Measurements from ENCODE around the gene DNAH14.
"Not testable (repeated sequence)": the region's sequence is repeated elsewhere in the genome, so short reads cannot be mapped to it uniquely, and the experiment has no call there.

Gene DNAH14

DNA sequence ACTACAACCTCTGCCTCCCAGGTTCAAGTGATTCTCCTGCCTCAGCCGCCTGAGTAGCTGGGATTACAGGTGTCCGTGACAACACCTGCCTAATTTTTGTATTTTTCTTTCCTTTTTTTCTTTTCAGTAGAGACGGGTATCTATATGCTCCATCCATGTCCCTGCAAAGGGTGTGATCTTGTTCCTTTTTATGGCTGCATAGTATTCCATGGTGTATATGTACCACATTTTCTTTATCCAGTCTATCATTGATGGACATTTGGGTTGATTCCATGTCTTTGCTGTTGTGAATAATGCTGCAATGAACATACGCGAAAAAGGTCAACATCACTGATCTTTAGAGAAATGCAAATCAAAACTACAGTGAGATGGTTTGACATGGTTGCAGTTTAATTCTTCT is 62.1 kb downstream of the DNAH14 start:
- not testable (repeated sequence) for DNase-seq (ENCODE audit: low read depth in 2 of 3, low spot score in 2 of 3)

DNA sequence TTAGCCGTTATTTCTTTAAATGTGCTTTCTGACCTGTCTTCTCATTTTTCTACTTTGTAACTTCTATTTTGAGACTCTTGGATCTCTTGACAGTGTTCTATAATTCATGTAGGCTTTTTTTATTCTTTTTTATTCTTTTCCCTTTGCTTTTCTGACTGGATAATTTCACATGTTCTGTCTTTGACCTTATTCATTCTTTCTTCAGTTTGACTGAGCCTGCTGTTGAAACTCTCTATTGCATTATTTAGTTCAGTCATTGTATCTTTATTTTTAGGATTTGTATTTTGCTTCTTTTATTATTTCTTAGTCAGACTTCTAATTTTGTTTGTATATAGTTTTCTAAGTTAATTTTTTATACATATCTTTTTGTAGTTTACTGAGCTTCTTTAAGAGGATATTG is 66.1 kb downstream of the DNAH14 start:
- no peak for DNase-seq (ENCODE audit: low read depth in 2 of 3, low spot score in 2 of 3)

DNA sequence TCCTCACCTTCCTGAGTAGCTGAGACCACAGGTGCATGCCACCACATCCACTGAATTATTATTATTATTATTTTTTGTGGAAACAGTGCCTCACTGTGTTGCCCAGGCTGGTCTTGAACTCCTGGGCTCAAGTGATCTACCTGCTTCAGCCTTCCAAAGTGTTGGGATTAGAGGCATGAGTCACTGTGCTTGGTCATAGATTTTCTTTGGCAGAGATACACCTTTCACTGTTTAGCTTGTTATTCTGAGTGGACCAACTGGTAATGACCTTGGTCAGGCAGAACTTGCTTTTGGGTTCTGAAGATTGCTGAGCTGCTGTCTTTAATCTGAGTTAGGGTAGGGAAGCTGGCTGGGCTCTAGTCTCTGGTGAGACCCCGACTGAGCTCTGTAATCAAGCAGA is 66.8 kb downstream of the DNAH14 start:
- no peak for DNase-seq (ENCODE audit: low read depth in 2 of 3, low spot score in 2 of 3)

DNA sequence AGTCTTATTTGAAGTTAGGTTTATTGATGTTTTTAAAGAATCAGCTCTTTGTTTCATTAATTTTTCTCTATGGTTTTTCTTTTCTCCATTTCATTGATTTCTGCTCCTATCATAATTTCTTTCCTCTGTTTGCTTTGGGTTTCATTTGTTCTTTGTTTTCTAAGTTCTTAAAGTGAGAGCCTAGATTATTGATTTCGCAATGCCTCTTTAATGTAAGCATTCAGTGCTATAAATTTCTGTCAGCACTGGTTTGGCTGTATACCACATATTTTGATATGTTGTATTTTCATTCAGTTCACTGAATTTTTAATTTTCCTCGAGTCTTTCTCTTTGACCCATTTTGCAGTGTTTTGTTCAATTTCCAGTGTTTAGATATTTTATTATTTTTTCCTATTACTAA is 68.7 kb downstream of the DNAH14 start:
- DNase-seq (ENCODE audit: low read depth in 2 of 3, low spot score in 2 of 3): no peak

DNA sequence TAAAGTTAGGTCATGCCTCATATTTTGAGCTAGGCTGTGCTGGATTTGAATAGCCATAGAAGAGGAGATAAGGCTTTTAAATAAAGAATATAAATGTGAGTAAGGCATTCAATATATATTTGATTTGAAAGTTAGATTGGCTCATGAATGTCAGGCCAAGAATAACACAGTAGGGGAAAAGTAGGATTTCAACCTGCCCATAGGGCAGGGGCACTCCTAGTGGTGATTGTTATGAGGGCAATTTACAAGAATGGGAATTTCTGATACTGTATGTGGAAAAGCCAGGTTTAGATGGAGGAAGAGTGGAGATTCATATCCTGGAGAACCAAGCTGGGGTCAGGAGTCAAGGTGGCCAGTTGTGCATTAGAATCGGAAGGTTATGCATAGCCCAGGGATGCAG is 74.9 kb downstream of the DNAH14 start:
- no peak for DNase-seq (ENCODE audit: low read depth in 2 of 3, low spot score in 2 of 3)

DNA sequence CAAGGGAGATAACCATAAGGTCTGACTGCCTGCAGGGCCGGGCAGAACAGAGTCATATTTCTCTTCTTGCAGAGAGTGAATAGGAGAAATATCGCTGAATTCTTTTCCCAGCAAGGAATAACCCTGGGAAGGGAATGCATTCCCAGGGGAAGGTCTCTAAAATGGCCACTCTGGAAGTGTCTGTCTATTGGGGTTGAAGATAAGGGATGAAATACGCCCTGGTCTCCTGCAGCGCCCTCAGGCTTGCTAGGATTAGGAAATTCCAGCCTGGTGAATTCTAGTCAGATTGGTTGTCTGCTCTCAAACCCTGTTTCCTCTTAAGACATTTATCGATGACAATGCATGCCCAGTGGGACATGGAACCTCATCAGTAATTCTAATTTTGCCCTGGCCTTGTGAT is 76.9 kb downstream of the DNAH14 start:
- DNase-seq (ENCODE audit: low read depth in 2 of 3, low spot score in 2 of 3): not testable (repeated sequence)

DNA sequence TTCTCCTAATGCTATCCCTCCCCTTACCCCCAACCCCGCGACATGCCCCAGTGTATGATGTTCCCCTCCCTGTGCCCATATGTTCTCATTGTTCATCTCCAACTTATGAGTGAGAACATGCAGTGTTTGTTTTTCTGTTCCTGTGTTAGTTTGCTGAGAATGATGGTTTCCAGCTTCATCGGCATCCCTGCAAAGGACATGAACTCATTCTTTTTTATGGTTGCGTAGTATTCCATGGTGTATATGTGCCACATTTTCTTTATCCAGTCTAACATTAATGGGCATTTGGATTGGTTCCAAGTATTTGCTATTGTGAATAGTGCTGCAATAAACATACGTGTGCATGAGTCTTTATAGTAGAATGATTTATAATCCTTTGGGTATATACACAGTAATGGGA is 78.6 kb downstream of the DNAH14 start:
- not testable (repeated sequence) for DNase-seq (ENCODE audit: low read depth in 2 of 3, low spot score in 2 of 3)

DNA sequence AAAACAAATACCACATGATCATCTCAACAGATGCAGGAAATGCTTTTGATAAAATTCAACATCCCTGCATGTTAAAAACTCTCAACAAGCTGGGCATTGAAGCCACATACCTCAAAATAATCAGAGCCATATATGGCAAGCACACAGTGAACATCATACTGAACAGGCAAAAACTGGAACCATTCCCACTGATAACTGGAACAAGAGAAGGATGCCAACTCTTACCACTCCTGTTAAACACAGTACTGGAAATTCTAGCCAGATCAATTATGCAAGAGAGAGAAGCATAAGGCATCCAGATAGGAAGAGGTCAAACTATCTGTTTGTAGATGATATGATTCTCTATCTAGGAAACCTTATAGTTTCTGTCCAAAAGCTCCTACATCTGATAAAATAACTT is 91.6 kb downstream of the DNAH14 start:
- DNase-seq (ENCODE audit: low read depth in 2 of 3, low spot score in 2 of 3): no peak

DNA sequence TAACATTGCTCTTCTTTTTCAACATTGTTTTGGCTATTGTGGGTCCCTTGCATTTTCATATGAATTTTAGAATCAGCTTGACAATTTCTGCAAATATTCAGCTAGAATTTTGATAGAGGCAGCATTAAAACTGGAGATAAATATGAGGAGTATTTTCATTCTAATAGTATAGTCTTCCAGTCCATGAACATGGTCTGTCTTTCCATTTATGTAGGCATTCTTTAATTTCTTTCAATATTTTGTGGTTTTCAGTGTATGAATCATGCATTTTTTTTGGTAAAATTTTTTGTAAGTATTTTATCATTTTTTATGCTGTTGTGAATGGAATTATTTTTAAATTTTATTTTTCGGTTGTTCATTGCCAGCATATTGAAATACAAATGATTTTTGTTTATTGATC is 97.2 kb downstream of the DNAH14 start:
- DNase-seq (ENCODE audit: low read depth in 2 of 3, low spot score in 2 of 3): no peak

DNA sequence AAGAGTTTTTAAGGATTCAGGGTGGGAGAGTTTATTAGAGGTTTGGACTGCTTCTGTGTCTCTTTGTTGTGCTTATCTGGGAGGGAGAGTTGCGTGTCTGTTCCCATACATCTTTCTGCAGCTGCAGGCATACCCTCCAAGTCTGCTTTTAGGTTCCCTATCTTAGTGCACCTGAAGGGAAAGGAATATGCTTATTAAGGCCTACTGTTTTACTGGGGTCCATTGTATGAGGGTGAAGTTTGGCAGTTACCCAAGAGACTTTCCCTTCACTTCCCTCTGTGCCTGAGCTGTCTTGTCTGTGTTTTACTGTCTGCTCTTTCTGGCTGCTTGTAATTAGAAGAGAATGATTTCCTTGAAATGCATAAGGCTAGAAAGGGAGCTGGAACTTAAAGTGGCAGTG is 107.0 kb downstream of the DNAH14 start:
- not testable (repeated sequence) for DNase-seq (ENCODE audit: low read depth in 2 of 3, low spot score in 2 of 3)

DNA sequence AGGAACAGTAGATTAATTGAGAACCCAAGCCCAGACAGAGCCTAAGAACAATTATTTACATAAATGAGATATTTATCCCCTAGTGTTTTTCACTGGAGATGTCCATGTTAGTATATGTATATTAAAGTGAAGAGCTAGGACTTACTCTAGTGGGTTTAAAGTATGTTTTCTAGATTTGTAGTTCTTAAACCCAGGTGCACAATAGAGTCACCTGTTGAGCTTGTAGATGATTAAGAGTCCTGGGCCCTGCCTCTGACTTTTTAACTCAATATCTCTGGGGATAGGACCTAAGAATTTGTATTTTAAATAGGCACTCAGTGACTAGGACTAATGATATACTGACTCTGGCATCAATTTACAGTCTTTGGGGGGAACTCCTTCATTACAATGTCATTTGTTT is 112.8 kb downstream of the DNAH14 start:
- DNase-seq (ENCODE audit: low read depth in 2 of 3, low spot score in 2 of 3): no peak

DNA sequence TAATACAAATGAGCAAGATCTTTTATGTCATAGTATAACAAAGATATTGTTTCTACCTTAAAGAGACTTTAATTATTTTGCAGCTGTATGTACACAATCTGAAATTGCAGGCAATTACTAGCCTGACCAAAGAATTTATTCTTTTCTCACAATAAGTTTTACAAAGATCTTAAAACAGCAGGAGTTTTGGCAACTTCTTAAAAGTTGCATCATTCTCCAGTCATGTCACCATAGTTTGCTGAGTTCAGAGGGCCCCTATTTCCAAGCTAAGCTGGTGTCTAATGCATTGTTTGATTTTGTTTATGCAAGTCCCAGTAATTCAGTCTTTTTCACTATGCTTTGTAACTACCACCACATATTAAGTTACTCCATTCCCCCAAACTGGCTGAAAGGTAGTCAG is 114.8 kb downstream of the DNAH14 start:
- DNase-seq (ENCODE audit: low read depth in 2 of 3, low spot score in 2 of 3): no peak

DNA sequence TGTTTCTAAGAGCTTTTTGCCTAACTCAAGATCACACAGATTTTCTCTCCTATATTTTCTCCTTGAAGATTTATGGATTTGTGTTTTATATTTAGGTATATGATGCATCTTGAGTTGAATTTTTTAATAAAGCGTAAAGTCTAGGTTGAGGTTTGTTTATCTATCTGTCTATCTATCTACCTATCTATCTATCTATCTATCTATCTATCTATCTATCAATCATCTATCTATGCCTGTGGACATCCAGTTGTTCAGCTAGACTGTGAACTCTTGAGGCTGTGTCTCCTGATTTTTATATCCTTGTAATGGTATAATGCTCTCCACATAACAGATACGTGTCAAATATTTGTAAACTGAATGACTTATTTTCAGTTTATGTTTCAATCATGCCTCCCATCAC is 120.1 kb downstream of the DNAH14 start:
- DNase-seq (ENCODE audit: low read depth in 2 of 3, low spot score in 2 of 3): no peak

DNA sequence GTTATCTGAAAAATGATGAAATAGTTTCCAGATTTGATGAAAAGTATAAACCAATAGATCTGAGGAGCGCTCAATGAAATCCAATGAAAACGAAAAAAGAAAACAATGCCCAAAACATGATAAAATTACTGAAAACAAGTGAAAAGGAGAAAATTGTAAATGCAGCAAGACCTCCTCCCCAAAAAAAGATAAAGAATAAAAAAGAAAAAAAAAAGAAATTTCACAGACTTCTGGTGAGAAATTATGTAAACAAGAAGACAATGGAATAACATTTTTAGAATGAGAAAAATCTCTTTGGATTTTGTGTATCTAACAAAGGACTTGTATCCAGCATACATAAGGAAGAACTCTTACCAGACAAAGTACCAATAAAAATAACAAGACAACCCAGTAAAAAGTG is 134.2 kb downstream of the DNAH14 start:
- no peak for DNase-seq (ENCODE audit: low read depth in 2 of 3, low spot score in 2 of 3)

DNA sequence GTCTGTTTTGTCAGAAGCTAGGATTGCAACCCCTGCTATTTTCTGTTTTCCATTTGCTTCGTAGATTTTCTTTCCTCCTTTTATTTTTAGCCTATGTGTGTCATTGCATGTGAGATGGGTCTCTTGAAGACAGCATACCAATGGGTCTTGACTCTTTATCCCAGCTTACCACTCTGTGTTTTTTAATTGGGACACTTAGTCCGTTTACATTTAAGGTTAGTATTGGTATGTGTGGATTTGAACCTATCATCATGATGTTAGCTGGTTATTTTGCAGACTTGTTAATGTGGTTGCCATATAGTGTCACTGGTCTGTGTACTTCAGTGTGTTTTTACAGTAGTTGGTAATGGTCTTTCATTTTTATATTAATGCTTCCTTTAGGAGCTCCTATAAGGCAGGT is 141.5 kb downstream of the DNAH14 start:
- DNase-seq (ENCODE audit: low read depth in 2 of 3, low spot score in 2 of 3): no peak

DNA sequence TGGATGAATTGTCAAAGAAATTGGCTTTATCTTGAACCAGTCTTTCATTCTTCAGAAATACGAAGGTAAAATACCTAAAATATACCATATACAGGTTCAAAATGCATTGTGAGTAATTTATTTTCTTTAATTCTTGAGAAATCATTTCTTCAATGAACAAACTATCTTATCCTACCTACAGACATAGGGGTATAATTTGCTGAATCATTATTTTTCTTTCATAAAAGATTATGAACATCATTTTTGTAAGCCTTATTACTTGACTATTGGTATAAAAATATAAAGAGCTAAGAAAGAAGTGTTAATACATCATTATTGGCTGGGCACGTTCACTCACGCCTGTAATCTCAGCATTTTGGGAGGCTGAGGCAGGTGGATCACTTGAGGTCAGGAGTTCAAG is 167.7 kb downstream of the DNAH14 start:
- DNase-seq (ENCODE audit: low read depth in 2 of 3, low spot score in 2 of 3): no peak

DNA sequence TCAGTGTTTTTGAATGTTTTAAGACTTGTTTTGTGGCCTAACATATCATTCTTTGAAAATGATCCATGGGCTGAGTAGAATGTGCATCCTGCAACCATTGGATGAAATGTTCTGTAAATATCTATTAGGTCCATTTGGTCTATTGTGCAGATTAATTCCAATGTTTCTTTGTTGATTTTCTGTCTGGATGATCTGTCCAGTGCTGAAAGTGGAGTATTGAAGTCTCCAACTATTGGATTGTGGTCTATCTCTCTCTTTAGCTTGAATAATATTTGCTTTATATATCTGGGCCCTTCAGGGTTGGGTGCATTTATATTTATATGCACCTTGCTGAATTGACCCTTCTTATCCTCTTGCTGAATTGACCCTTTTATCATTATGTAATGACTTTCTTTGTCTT is 181.5 kb downstream of the DNAH14 start:
- no peak for DNase-seq (ENCODE audit: low read depth in 2 of 3, low spot score in 2 of 3)

DNA sequence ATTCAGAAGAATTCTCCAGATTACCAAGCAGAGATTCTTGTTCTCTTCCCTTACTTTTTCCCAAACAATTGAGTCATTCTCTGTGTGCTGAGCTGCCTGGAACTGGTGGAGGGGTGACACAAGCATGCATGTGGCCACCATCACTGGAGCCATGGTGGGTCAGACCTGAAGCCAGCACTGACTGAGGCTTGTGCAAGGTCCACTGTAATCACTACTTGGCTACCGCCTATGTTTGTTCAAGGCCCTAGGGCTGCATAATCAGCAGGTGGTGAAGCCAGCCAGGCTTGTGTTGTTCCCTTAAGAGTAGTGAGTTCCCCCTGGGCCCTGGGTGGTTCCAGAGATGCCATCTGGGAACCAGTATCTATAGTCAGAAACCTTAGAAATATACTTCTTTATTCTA is 183.8 kb downstream of the DNAH14 start:
- DNase-seq (ENCODE audit: low read depth in 2 of 3, low spot score in 2 of 3): no peak

DNA sequence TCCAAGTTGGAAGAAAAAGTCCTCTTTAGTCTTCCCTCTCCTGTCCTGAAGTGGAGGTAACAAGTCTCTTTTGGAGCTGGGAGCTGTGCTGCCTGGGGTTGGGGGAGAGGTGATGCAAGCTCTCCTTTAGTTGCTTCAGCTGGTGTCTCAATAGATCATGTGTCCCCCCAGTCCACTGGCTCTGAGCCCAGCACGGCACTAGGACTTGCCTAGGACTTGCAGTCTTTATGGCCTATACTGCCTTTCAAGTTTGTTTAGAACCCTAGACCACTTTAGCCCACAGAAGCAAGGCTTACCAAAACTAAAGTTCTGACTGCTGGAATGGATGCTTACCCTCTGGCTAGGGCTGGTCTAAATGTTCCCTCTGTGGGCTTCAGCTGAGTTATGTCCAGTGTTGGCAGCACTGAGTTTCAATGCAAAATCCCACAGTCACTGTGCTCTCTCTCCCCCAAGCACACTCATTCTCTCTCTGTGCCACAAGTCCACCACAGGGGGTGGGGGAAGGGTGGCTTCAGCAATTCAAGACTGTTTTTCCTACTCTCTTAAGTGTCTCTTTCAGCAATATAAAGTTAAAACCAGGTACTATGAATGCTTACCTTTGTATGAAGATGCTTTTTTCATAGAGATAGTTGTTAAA is 185.0 kb downstream of the DNAH14 start:
- no peak for DNase-seq (ENCODE audit: low read depth in 2 of 3, low spot score in 2 of 3)

DNA sequence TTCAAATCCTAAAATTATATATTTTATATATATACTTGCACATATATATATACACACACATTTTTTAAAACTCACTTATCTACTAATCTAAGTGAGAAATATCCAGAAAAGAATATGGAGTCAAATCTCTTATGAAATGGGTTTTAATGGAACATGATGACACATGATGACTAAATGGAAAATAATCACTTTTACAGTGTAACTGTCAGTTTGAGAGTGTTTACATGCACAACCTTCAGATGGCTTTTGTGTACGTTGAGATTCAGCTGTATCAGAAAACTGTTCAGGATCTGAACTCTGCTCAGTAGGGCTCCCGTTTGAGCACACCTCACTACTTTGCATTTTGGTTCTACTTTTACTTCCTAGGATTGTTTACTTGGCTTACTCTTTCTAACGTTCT is 189.8 kb downstream of the DNAH14 start:
- no peak for DNase-seq (ENCODE audit: low read depth in 2 of 3, low spot score in 2 of 3)

DNA sequence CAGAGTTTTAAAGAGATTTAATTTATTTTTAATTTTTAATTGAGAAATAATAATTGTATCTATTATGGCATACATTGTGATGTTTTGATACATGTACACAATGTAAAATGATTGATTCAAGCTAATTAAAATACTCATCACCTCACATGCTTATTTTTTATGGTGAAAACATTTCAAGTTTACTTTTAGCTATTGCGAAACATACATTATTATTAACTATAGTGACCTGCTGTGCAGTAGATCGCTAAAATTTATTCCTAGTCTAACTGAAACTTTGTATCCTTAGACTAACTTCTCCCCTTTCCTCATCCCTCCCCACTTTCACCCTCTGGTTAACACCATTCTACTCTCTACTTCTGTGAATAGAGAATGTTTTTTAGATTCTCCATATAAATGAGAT is 191.6 kb downstream of the DNAH14 start:
- DNase-seq (ENCODE audit: low read depth in 2 of 3, low spot score in 2 of 3): no peak

DNA sequence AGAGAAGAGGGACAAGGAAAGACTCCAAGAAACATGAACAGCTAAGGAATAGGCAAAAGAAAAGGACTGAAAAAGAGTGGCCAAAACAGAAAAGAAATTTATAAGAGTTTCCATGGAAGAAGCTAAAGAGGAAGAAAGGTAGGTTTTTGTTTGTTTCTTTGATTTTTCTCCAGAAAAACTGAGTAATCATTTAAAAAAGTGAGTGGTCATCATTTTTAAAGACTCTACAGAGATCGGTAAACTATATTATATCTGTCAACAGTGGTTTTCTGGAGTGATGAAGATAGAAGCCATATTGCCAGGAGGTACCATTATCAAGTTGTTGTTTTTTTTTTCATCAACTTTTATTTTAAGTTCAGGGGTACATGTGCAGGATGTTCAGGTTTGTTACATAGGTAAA is 202.4 kb downstream of the DNAH14 start:
- no peak for DNase-seq (ENCODE audit: low read depth in 2 of 3, low spot score in 2 of 3)

DNA sequence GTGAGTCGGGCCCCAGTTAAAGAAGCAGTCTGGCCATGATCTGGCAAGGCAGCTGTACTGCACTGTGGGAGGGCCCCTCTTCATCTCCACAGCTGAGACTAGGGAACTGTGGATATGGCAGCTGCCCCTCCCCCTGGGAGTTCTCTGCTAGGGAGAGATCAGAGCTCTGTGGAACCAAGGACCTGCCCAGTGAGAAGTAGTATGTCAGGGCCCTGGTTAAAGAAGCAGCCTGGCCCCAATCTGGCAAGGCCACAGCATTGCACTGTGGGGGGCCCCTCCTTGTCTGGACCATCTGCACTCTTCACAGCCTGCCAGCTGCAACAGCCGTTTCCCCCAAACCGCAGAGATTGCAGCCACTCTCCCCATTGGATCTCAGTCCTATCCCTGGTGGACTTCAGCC is 208.5 kb downstream of the DNAH14 start:
- DNase-seq (ENCODE audit: low read depth in 2 of 3, low spot score in 2 of 3): no peak

DNA sequence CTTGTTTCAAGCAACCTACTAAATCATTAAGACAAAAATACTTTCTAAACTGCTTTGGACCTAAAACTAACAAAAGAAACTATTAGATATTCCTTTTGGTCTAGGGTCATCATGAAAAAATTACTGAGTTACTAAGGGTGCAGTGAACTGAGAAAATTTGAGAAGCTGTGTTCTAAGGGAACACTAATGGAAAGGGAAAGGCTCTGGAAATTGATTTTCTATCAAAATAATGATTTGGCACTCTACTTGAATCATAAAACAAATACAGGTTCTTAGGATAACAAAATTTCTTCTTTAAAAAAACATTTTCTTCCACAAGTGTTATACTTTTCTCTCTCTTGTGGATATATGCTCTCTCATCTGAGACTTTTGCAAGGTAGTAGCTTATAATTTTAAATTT is 213.5 kb downstream of the DNAH14 start:
- DNase-seq (ENCODE audit: low read depth in 2 of 3, low spot score in 2 of 3): no peak

All from activated CD8-positive, alpha-beta memory T cell treated with anti-CD3 and anti-CD28 coated beads for 48 hours (primary cell).